Rectal smooth muscle tissue (tissue), 1 donor: ENCODE data around the gene DPPA4.

Source experiments
- H3K27ac ChIP-seq: one replicate; pipeline ENCODE4 v1.7.0; 2013; ENCODE audit warnings: low read depth, low read length, inconsistent platforms
- H3K27me3 ChIP-seq: one replicate; pipeline ENCODE4 v1.7.0; 2013; ENCODE audit warnings: low read length; ENCODE audit not compliant: control insufficient read depth, insufficient read depth
- H3K36me3 ChIP-seq: one replicate; pipeline ENCODE4 v1.7.0; 2013; ENCODE audit warnings: low read length; ENCODE audit not compliant: control insufficient read depth, insufficient read depth
- H3K4me1 ChIP-seq: one replicate; pipeline ENCODE4 v1.7.0; 2013; ENCODE audit warnings: low read length; ENCODE audit not compliant: control insufficient read depth, insufficient read depth
- H3K4me3 ChIP-seq: one replicate; pipeline ENCODE4 v1.7.0; 2013; ENCODE audit warnings: low read length
- H3K9ac ChIP-seq: one replicate; pipeline ENCODE4 v1.7.0; 2013; ENCODE audit warnings: low read length

DPPA4 gene

GRCh38 chr3:109356442-109357155, 19.3 kb upstream of the DPPA4 start:
- Histone ChIP-seq H3K9ac (no peak overlapping the region), H3K4me1 (no peaks in the 10 kb centered on the region), H3K27ac (no peak overlapping the region), H3K4me3 (no peak overlapping the region), H3K27me3 (no peaks in the 10 kb centered on the region), H3K36me3 (no peaks in the 10 kb centered on the region)

- H3K36me3 ChIP-seq, result no peaks in the 10 kb centered on the region
- H3K27ac ChIP-seq, result no peak overlapping the region
- no peak overlapping the region for H3K4me3 ChIP-seq
- no peaks in the 10 kb centered on the region for H3K27me3 ChIP-seq
- no peaks in the 10 kb centered on the region for H3K4me1 ChIP-seq
- no peak overlapping the region for H3K9ac ChIP-seq
Observed at GRCh38 chr3:109355625-109356441, 18.5 kb upstream of the DPPA4 start.

- Histone ChIP-seq H3K27ac (no peak overlapping the region), H3K36me3 (no peaks in the 10 kb centered on the region), H3K4me3 (no peak overlapping the region), H3K27me3 (no peaks in the 10 kb centered on the region), H3K4me1 (no peaks in the 10 kb centered on the region), H3K9ac (no peak overlapping the region)
Observed at GRCh38 chr3:109353057-109353456, 15.7 kb upstream of the DPPA4 start.

- Histone ChIP-seq H3K9ac (no peak overlapping the region), H3K4me1 (no peaks in the 10 kb centered on the region), H3K27ac (no peak overlapping the region), H3K27me3 (no peaks in the 10 kb centered on the region), H3K4me3 (no peak overlapping the region), H3K36me3 (no peaks in the 10 kb centered on the region)
Observed at GRCh38 chr3:109351231-109351630, 13.9 kb upstream of the DPPA4 start.

GRCh38 chr3:109346770-109347295, 9.5 kb upstream of the DPPA4 start:
- H3K9ac ChIP-seq, result no peak overlapping the region
- H3K36me3 ChIP-seq, result no peaks in the 10 kb centered on the region
- H3K4me3 ChIP-seq, result no peak overlapping the region
- no peak overlapping the region for H3K27ac ChIP-seq
- no peaks in the 10 kb centered on the region for H3K4me1 ChIP-seq
- no peaks in the 10 kb centered on the region for H3K27me3 ChIP-seq

GRCh38 chr3:109346099-109346498, 8.8 kb upstream of the DPPA4 start:
- H3K27me3 ChIP-seq, result no peaks in the 10 kb centered on the region
- H3K4me3 ChIP-seq, result no peak overlapping the region
- H3K27ac ChIP-seq, result no peak overlapping the region
- H3K36me3 ChIP-seq, result no peaks in the 10 kb centered on the region
- H3K9ac ChIP-seq, result no peak overlapping the region
- H3K4me1 ChIP-seq, result no peaks in the 10 kb centered on the region

- H3K4me3 ChIP-seq, result no peak overlapping the region
- H3K9ac ChIP-seq, result no peak overlapping the region
- H3K27me3 ChIP-seq, result no peaks in the 10 kb centered on the region
- H3K27ac ChIP-seq, result no peak overlapping the region
- H3K4me1 ChIP-seq, result no peaks in the 10 kb centered on the region
- H3K36me3 ChIP-seq, result no peaks in the 10 kb centered on the region
Observed at GRCh38 chr3:109339714-109340648, 2.6 kb upstream of the DPPA4 start.

- no peak overlapping the region for H3K27ac ChIP-seq
- no peaks in the 10 kb centered on the region for H3K27me3 ChIP-seq
- no peaks in the 10 kb centered on the region for H3K4me1 ChIP-seq
- no peak overlapping the region for H3K4me3 ChIP-seq
- H3K36me3 ChIP-seq, result no peaks in the 10 kb centered on the region
- H3K9ac ChIP-seq, result no peak overlapping the region
Observed at GRCh38 chr3:109339197-109339596, 1.9 kb upstream of the DPPA4 start.

- Histone ChIP-seq H3K9ac (no peak overlapping the region), H3K4me3 (no peak overlapping the region), H3K27me3 (no peaks in the 10 kb centered on the region), H3K36me3 (no peaks in the 10 kb centered on the region), H3K27ac (no peak overlapping the region), H3K4me1 (no peaks in the 10 kb centered on the region)
Observed at GRCh38 chr3:109338322-109338721, 976 bp upstream of the DPPA4 start.

GRCh38 chr3:109336291-109336861, 970 bp downstream of the DPPA4 start:
- no peak overlapping the region for H3K9ac ChIP-seq
- H3K36me3 ChIP-seq, result no peaks in the 10 kb centered on the region
- no peaks in the 10 kb centered on the region for H3K27me3 ChIP-seq
- no peaks in the 10 kb centered on the region for H3K4me1 ChIP-seq
- H3K27ac ChIP-seq, result no peak overlapping the region
- H3K4me3 ChIP-seq, result peak overlapping the region; percentile 65

- no peaks in the 10 kb centered on the region for H3K27me3 ChIP-seq
- H3K27ac ChIP-seq, result no peak overlapping the region
- no peaks in the 10 kb centered on the region for H3K4me1 ChIP-seq
Observed at GRCh38 chr3:109334572-109334971, 2.8 kb downstream of the DPPA4 start.

GRCh38 chr3:109331692-109332091, 5.7 kb downstream of the DPPA4 start:
- Histone ChIP-seq H3K4me1 (no peaks in the 10 kb centered on the region), H3K27me3 (no peaks in the 10 kb centered on the region), H3K9ac (no peak overlapping the region)

More at GRCh38 chr3:109334572-109334971, 2.8 kb downstream of the DPPA4 start:
- H3K4me3 ChIP-seq, result no peak overlapping the region
- no peaks in the 10 kb centered on the region for H3K36me3 ChIP-seq
- H3K9ac ChIP-seq, result no peak overlapping the region

More at GRCh38 chr3:109331692-109332091, 5.7 kb downstream of the DPPA4 start:
- Histone ChIP-seq H3K4me3 (no peak overlapping the region), H3K27ac (no peak overlapping the region), H3K36me3 (no peaks in the 10 kb centered on the region)
